ENCODE measurements around the gene CCT8. TPM values are rescaled to one million over a fixed set of nuclear protein-coding genes. Genes with fewer than 3 reads are reported as not detected.

The CCT8 gene
- 130 and 132 TPM in 2 replicates for total RNA-seq
- long read RNA-seq, transcript CCT8-204 (15 exons, 1,872 nt): minor isoform, 11 of 1,957 reads
- long read RNA-seq, transcript CCT8-201 (15 exons, 2,005 nt): major isoform, 1,727 of 1,957 reads
- long read RNA-seq, partial matches to known transcripts: 155 of 1,957 reads
- long read RNA-seq, other reads (novel, unspliced or antisense): 62 of 1,957 reads

GRCh38 chr21:29073222-29074006 is at the start of gene CCT8:
Gene CCT8, minus strand, starts transcription at chr21:29073648. Its CDS starts 58 bp downstream, at chr21:29073590.
- DNase-seq (ENCODE audit: extremely low spot score, unreplicated experiment): peak; percentile 99
- Mint-ChIP-seq H3K27ac (ENCODE audit: unreplicated experiment) (peak within 1 kb of the TSS; percentile 99), H3K27me3 (ENCODE audit: unreplicated experiment) (no peaks in the 10 kb centered on the region), H3K9me3 (ENCODE audit: unreplicated experiment) (no peaks in the 10 kb centered on the region), H3K36me3 (ENCODE audit: unreplicated experiment) (peaks cover 9% of the 10 kb centered on the region), H3K4me1 (ENCODE audit: unreplicated experiment) (peaks cover 28% of the 10 kb centered on the region), H3K4me3 (ENCODE audit: unreplicated experiment) (peak within 1 kb of the TSS; percentile 99)
- no peak for TF ChIP-seq CTCF (IDR thresholded peaks at IDR 0.05)

DNA sequence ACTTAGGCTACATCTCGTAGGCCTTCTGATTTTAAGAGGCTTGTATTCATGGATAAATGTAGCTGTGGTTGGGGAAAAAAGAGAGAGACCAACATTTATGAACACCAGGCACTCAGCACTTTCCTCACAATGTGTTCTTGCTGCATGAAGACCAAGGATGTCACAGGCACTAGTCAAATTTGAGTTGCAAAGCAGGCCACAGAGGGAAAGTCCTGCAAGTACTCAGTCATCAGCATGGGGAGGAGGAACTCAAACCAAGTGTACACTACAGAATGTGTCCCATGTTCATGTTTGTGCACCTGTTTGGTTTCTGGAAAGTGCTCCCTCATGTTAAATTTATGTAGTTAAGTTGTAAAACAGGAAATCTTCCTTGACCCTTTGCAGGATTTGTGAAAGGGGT is 48.3 kb upstream of the CCT8 start:
- Mint-ChIP-seq H3K36me3 (ENCODE audit: unreplicated experiment) (no peaks in the 10 kb centered on the region), H3K27me3 (ENCODE audit: unreplicated experiment) (no peaks in the 10 kb centered on the region)
- TF ChIP-seq CTCF (IDR thresholded peaks at IDR 0.05): no peak

DNA sequence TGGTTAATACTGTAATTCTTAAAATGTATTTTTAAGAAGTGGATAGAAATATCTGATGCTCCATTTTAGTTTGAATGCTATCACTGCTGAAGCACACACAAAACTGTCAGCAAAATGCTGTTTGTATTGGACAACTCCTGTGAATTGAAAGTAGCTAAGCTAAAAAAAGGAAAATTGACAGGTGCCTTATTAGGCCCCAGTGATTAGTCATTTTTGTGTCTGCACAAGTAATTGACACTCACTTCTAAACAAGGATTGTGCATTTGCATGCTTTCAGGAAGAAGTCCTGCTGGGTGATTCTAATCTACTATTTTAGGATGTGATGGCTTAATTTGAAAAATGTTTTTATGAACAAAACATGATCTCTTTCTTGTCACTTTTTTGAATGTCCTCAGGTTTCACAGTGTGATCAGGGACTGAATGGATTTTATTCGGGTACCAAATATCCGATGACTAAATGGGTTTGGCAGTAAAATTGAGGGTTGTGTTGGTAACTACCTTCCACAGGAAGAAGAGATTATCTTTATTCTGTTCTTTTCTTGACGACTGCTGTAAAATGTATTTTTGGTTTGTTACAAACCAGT is 44.0 kb upstream of the CCT8 start:
- Mint-ChIP-seq H3K4me1 (ENCODE audit: unreplicated experiment) (peaks cover 43% of the 10 kb centered on the region), H3K27ac (ENCODE audit: unreplicated experiment) (peak overlapping the region; percentile 15), H3K36me3 (ENCODE audit: unreplicated experiment) (peaks cover 1% of the 10 kb centered on the region), H3K4me3 (ENCODE audit: unreplicated experiment) (no peak overlapping the region), H3K9me3 (ENCODE audit: unreplicated experiment) (no peaks in the 10 kb centered on the region), H3K27me3 (ENCODE audit: unreplicated experiment) (no peaks in the 10 kb centered on the region)
- DNase-seq (ENCODE audit: extremely low spot score, unreplicated experiment): no peak
- no peak for TF ChIP-seq CTCF (IDR thresholded peaks at IDR 0.05)

More for the DNA sequence above, 48.3 kb upstream of the CCT8 start:
- DNase-seq (ENCODE audit: extremely low spot score, unreplicated experiment): no peak
- Mint-ChIP-seq H3K27ac (ENCODE audit: unreplicated experiment) (no peak overlapping the region), H3K4me1 (ENCODE audit: unreplicated experiment) (peaks cover 8% of the 10 kb centered on the region), H3K9me3 (ENCODE audit: unreplicated experiment) (no peaks in the 10 kb centered on the region), H3K4me3 (ENCODE audit: unreplicated experiment) (no peak overlapping the region)

DNA sequence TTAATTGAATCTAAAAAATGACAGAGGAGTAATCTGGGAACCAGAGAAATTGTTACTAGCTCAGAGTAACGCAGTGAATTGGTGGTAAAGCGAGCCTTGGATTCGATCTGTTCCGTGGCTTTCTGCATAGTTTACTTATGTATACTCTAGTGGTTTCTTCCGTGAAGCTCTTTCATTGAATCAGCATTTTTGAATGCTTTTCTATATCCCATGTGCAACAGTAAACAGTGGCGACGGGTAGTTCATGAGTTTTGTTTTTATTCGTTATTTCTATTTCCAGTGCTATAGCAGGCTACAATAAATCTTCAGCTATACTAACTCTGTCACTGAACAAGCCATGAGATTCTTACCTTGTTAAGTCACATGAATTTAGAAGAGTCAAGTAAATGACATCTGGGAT is 42.5 kb upstream of the CCT8 start:
- Mint-ChIP-seq H3K4me3 (ENCODE audit: unreplicated experiment) (no peak overlapping the region), H3K36me3 (ENCODE audit: unreplicated experiment) (peaks cover 2% of the 10 kb centered on the region), H3K9me3 (ENCODE audit: unreplicated experiment) (no peaks in the 10 kb centered on the region), H3K27me3 (ENCODE audit: unreplicated experiment) (no peaks in the 10 kb centered on the region), H3K27ac (ENCODE audit: unreplicated experiment) (peak overlapping the region; percentile 76), H3K4me1 (ENCODE audit: unreplicated experiment) (peaks cover 44% of the 10 kb centered on the region)
- TF ChIP-seq CTCF (IDR thresholded peaks at IDR 0.05): no peak
- DNase-seq (ENCODE audit: extremely low spot score, unreplicated experiment): no peak
